Measurements from ENCODE around the gene MAST4.
A peak's percentile ranks its signal among the peaks of the same experiment; 100 is the strongest.

Gene MAST4

GRCh38 chr5:67085616-67086015 is 489.4 kb downstream of the MAST4 start:
- TF ChIP-seq, protein P1, sequence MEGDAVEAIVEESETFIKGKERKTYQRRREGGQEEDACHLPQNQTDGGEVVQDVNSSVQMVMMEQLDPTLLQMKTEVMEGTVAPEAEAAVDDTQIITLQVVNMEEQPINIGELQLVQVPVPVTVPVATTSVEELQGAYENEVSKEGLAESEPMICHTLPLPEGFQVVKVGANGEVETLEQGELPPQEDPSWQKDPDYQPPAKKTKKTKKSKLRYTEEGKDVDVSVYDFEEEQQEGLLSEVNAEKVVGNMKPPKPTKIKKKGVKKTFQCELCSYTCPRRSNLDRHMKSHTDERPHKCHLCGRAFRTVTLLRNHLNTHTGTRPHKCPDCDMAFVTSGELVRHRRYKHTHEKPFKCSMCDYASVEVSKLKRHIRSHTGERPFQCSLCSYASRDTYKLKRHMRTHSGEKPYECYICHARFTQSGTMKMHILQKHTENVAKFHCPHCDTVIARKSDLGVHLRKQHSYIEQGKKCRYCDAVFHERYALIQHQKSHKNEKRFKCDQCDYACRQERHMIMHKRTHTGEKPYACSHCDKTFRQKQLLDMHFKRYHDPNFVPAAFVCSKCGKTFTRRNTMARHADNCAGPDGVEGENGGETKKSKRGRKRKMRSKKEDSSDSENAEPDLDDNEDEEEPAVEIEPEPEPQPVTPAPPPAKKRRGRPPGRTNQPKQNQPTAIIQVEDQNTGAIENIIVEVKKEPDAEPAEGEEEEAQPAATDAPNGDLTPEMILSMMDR (IDR thresholded peaks at IDR 0.05; ENCODE audit: low read depth, low read length, missing control alignments), result no peak
- DNase-seq (ENCODE audit: low read depth), result no peak
- in situ Hi-C loops (cut with HindIII; ENCODE audit: low sequenced_read_pairs), result no loop called here
- H3K4me3 ChIP-seq (ENCODE audit: low read depth, low read length), result no peak overlapping the region

DNA sequence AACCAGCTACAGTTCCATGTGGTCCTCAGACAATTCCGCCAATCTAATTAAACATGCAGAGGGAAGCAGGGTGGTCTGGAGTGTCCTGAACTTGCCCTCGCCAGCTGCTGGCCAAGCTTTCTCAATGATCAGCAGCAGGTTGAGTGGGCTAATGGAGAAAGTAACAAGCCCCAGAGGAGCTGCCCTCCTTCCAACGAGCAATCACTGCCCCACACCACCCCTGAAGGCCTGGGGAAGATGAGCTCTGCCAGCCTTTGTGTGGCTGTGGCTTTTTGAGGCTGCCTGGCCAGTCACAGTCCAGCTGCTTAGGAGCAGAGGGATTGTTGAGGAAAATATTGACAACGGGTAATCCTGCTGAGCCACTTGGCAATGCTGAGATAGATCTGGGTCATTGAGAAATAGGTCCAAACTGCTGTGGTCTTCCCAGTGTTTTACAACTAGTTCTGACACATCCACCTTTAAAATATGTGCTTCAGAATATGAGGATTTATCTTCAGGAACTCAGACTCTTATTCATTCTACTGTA is 493.1 kb downstream of the MAST4 start:
- TF ChIP-seq, protein P1 (IDR thresholded peaks at IDR 0.05; ENCODE audit: low read depth, low read length, missing control alignments), result no peak
- peak; percentile 72 for DNase-seq (ENCODE audit: low read depth)
- in situ Hi-C loops (cut with HindIII; ENCODE audit: low sequenced_read_pairs), result no loop called here
- no peak overlapping the region for H3K4me3 ChIP-seq (ENCODE audit: low read depth, low read length)

DNA sequence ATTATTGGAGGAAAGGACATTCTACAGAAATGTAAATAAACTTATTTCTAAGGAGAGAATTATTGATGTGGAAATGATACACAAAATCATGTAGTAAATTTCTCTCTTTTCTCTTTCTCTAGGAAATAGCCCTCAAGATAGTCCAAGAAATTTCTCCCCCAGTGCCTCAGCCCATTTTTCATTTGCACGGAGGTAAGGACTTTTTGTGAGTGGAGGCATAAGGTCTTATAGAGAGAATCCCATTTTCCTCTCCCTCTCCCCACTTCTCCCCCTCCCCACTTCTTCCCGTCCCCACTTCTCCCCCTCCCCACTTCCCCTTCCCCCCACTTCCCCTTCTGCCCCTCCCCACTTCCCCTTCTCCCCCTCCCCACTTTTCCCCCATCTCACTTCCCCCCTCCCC is 493.8 kb downstream of the MAST4 start:
- no peak overlapping the region for H3K4me3 ChIP-seq (ENCODE audit: low read depth, low read length)
- TF ChIP-seq, protein P1 (IDR thresholded peaks at IDR 0.05; ENCODE audit: low read depth, low read length, missing control alignments), result no peak
- in situ Hi-C loops (cut with HindIII; ENCODE audit: low sequenced_read_pairs), result no loop called here
- no peak for DNase-seq (ENCODE audit: low read depth)

GRCh38 chr5:67090593-67090992 is 494.4 kb downstream of the MAST4 start:
- in situ Hi-C loops (cut with HindIII; ENCODE audit: low sequenced_read_pairs), result no loop called here
- TF ChIP-seq, protein P1 (IDR thresholded peaks at IDR 0.05; ENCODE audit: low read depth, low read length, missing control alignments), result no peak
- H3K4me3 ChIP-seq (ENCODE audit: low read depth, low read length), result no peak overlapping the region
- DNase-seq (ENCODE audit: low read depth), result no peak

GRCh38 chr5:67092535-67092934 is 496.3 kb downstream of the MAST4 start:
- in situ Hi-C loops (cut with HindIII; ENCODE audit: low sequenced_read_pairs), result no loop called here
- TF ChIP-seq, protein P1 (IDR thresholded peaks at IDR 0.05; ENCODE audit: low read depth, low read length, missing control alignments), result no peak
- H3K4me3 ChIP-seq (ENCODE audit: low read depth, low read length), result no peak overlapping the region
- DNase-seq (ENCODE audit: low read depth), result peak; percentile 34

GRCh38 chr5:67093279-67093678 is 497.1 kb downstream of the MAST4 start:
- DNase-seq (ENCODE audit: low read depth), result no peak
- no peak overlapping the region for H3K4me3 ChIP-seq (ENCODE audit: low read depth, low read length)
- TF ChIP-seq, protein P1 (IDR thresholded peaks at IDR 0.05; ENCODE audit: low read depth, low read length, missing control alignments), result no peak
- in situ Hi-C loops (cut with HindIII; ENCODE audit: low sequenced_read_pairs), result no loop called here
